ENCODE data around the gene MAP3K1.

The MAP3K1 gene

GRCh38 chr5:56827924-56828323 is 12.6 kb downstream of the MAP3K1 start:
- Histone ChIP-seq H2BK5ac (ENCODE audit: low read length) (no peak overlapping the region), H4K8ac (ENCODE audit: low read depth, low read length) (no peak overlapping the region), H2AK5ac (ENCODE audit: low read depth, low read length) (no peak overlapping the region), H3K79me1 (ENCODE audit: low read depth, low read length) (peaks cover 4% of the 10 kb centered on the region), H3K4me2 (ENCODE audit: insufficient read depth, low read length, poor library complexity, severe bottlenecking) (no peak overlapping the region), H3K4ac (ENCODE audit: low read length) (no peak overlapping the region), H3K14ac (ENCODE audit: low read length) (no peak overlapping the region), H3K18ac (ENCODE audit: low read length) (no peak overlapping the region), H4K91ac (ENCODE audit: low read depth, low read length, poor library complexity) (no peak overlapping the region), H3K9ac (ENCODE audit: low read depth, low read length, poor library complexity) (no peak overlapping the region), H3K36me3 (replicated peaks in 1 of 2; ENCODE audit: control insufficient read depth in 2 of 2, insufficient read depth in 2 of 2, low read length in 2 of 2) (peaks cover 0 to 2% of the 10 kb centered on the region in 2 donors), H2BK120ac (ENCODE audit: low read depth, low read length) (no peak overlapping the region), H3K4me3 (ENCODE audit: low read length in 2 of 2) (no peak overlapping the region), H3K27ac (replicated peaks; ENCODE audit: low read length) (no peak overlapping the region), H2BK15ac (ENCODE audit: low read length) (no peak overlapping the region), H3K27me3 (ENCODE audit: control insufficient read depth in 3 of 3, insufficient read depth in 3 of 3, low read depth in 1 of 3, low read length in 3 of 3) (no peaks in the 10 kb centered on the region), H3K9me3 (replicated peaks in 1 of 2; ENCODE audit: control insufficient read depth in 2 of 2, insufficient read depth in 1 of 2, low read depth in 1 of 2, low read length in 2 of 2) (no peaks in the 10 kb centered on the region), H2AFZ (ENCODE audit: low read length) (no peak overlapping the region), H2BK12ac (ENCODE audit: low read length) (no peak overlapping the region), H3K23ac (ENCODE audit: low read depth, low read length, poor library complexity) (no peak overlapping the region), H3K4me1 (ENCODE audit: control insufficient read depth in 2 of 2, insufficient read depth in 1 of 2, low read depth in 1 of 2, low read length in 2 of 2) (peaks cover 0 to 14% of the 10 kb centered on the region in 2 donors)
- no CpG with 5 or more reads among the region's 2 CpGs for WGBS, 2 donors (ENCODE audit: extremely low coverage in 2 of 2, insufficient read length in 2 of 2, insufficient replicate concordance in 1 of 2)
- DNase-seq (ENCODE audit: low spot score) = no peak

- Histone ChIP-seq H3K14ac (ENCODE audit: low read length) (no peak overlapping the region), H3K18ac (ENCODE audit: low read length) (no peak overlapping the region), H4K91ac (ENCODE audit: low read depth, low read length, poor library complexity) (no peak overlapping the region), H3K27me3 (ENCODE audit: control insufficient read depth in 3 of 3, insufficient read depth in 3 of 3, low read depth in 1 of 3, low read length in 3 of 3) (no peaks in the 10 kb centered on the region), H2BK15ac (ENCODE audit: low read length) (no peak overlapping the region), H2AK5ac (ENCODE audit: low read depth, low read length) (no peak overlapping the region), H2BK12ac (ENCODE audit: low read length) (no peak overlapping the region), H3K79me1 (ENCODE audit: low read depth, low read length) (peaks cover 4% of the 10 kb centered on the region), H3K27ac (replicated peaks; ENCODE audit: low read length) (no peak overlapping the region), H2BK120ac (ENCODE audit: low read depth, low read length) (no peak overlapping the region), H3K4me2 (ENCODE audit: insufficient read depth, low read length, poor library complexity, severe bottlenecking) (no peak overlapping the region), H2BK5ac (ENCODE audit: low read length) (no peak overlapping the region), H3K4me3 (ENCODE audit: low read length in 2 of 2) (no peak overlapping the region), H3K36me3 (replicated peaks in 1 of 2; ENCODE audit: control insufficient read depth in 2 of 2, insufficient read depth in 2 of 2, low read length in 2 of 2) (peaks cover 0 to 2% of the 10 kb centered on the region in 2 donors), H3K4ac (ENCODE audit: low read length) (no peak overlapping the region), H3K23ac (ENCODE audit: low read depth, low read length, poor library complexity) (no peak overlapping the region), H2AFZ (ENCODE audit: low read length) (no peak overlapping the region), H4K8ac (ENCODE audit: low read depth, low read length) (no peak overlapping the region), H3K9me3 (replicated peaks in 1 of 2; ENCODE audit: control insufficient read depth in 2 of 2, insufficient read depth in 1 of 2, low read depth in 1 of 2, low read length in 2 of 2) (no peaks in the 10 kb centered on the region), H3K9ac (ENCODE audit: low read depth, low read length, poor library complexity) (no peak overlapping the region), H3K4me1 (ENCODE audit: control insufficient read depth in 2 of 2, insufficient read depth in 1 of 2, low read depth in 1 of 2, low read length in 2 of 2) (peaks cover 4 to 17% of the 10 kb centered on the region in 2 donors)
- whole genome bisulfite sequencing, 2 donors (ENCODE audit: extremely low coverage in 2 of 2, insufficient read length in 2 of 2, insufficient replicate concordance in 1 of 2) = no CpG with 5 or more reads among the region's 11 CpGs
- DNase-seq (ENCODE audit: low spot score) = no peak
These were observed 14.0 kb downstream of the MAP3K1 start for GRCh38 chr5:56829137-56829908.

- H2BK120ac ChIP-seq (ENCODE audit: low read depth, low read length) = no peak overlapping the region
- no peak overlapping the region for H2AK5ac ChIP-seq (ENCODE audit: low read depth, low read length)
- no peak overlapping the region for H3K27ac ChIP-seq (replicated peaks; ENCODE audit: low read length)
- whole genome bisulfite sequencing, 2 donors (ENCODE audit: extremely low coverage in 2 of 2, insufficient read length in 2 of 2, insufficient replicate concordance in 1 of 2) = no CpG with 5 or more reads among the region's 1 CpG
- no peaks in the 10 kb centered on the region for H3K36me3 ChIP-seq (replicated peaks in 1 of 2; ENCODE audit: control insufficient read depth in 2 of 2, insufficient read depth in 2 of 2, low read length in 2 of 2)
- H3K18ac ChIP-seq (ENCODE audit: low read length) = no peak overlapping the region
- no peak overlapping the region for H3K4me2 ChIP-seq (ENCODE audit: insufficient read depth, low read length, poor library complexity, severe bottlenecking)
- no peak overlapping the region for H4K91ac ChIP-seq (ENCODE audit: low read depth, low read length, poor library complexity)
- no peak overlapping the region for H3K4me3 ChIP-seq (ENCODE audit: low read length in 2 of 2)
- H3K9ac ChIP-seq (ENCODE audit: low read depth, low read length, poor library complexity) = no peak overlapping the region
- H3K27me3 ChIP-seq (ENCODE audit: control insufficient read depth in 3 of 3, insufficient read depth in 3 of 3, low read depth in 1 of 3, low read length in 3 of 3) = no peaks in the 10 kb centered on the region
- no peak overlapping the region for H4K8ac ChIP-seq (ENCODE audit: low read depth, low read length)
- H3K23ac ChIP-seq (ENCODE audit: low read depth, low read length, poor library complexity) = no peak overlapping the region
- peaks cover 4 to 12% of the 10 kb centered on the region in 2 donors for H3K4me1 ChIP-seq (ENCODE audit: control insufficient read depth in 2 of 2, insufficient read depth in 1 of 2, low read depth in 1 of 2, low read length in 2 of 2)
- no peaks in the 10 kb centered on the region for H3K9me3 ChIP-seq (replicated peaks in 1 of 2; ENCODE audit: control insufficient read depth in 2 of 2, insufficient read depth in 1 of 2, low read depth in 1 of 2, low read length in 2 of 2)
- H2AFZ ChIP-seq (ENCODE audit: low read length) = no peak overlapping the region
- no peak overlapping the region for H2BK15ac ChIP-seq (ENCODE audit: low read length)
- H2BK12ac ChIP-seq (ENCODE audit: low read length) = no peak overlapping the region
- no peak overlapping the region for H3K14ac ChIP-seq (ENCODE audit: low read length)
- no peak overlapping the region for H2BK5ac ChIP-seq (ENCODE audit: low read length)
- H3K79me1 ChIP-seq (ENCODE audit: low read depth, low read length) = no peaks in the 10 kb centered on the region
- H3K4ac ChIP-seq (ENCODE audit: low read length) = no peak overlapping the region
- DNase-seq (ENCODE audit: low spot score) = no peak
These were observed 16.4 kb downstream of the MAP3K1 start for GRCh38 chr5:56831773-56832172.

- H3K18ac ChIP-seq (ENCODE audit: low read length) = no peak overlapping the region
- no peaks in the 10 kb centered on the region for H3K9me3 ChIP-seq (replicated peaks in 1 of 2; ENCODE audit: control insufficient read depth in 2 of 2, insufficient read depth in 1 of 2, low read depth in 1 of 2, low read length in 2 of 2)
- no peak overlapping the region for H3K4me2 ChIP-seq (ENCODE audit: insufficient read depth, low read length, poor library complexity, severe bottlenecking)
- no peak overlapping the region for H2AK5ac ChIP-seq (ENCODE audit: low read depth, low read length)
- no peak overlapping the region for H2BK12ac ChIP-seq (ENCODE audit: low read length)
- H3K27me3 ChIP-seq (ENCODE audit: control insufficient read depth in 3 of 3, insufficient read depth in 3 of 3, low read depth in 1 of 3, low read length in 3 of 3) = no peaks in the 10 kb centered on the region
- no peak overlapping the region for H3K4me3 ChIP-seq (ENCODE audit: low read length in 2 of 2)
- no peak overlapping the region for H3K9ac ChIP-seq (ENCODE audit: low read depth, low read length, poor library complexity)
- H3K4me1 ChIP-seq (ENCODE audit: control insufficient read depth in 2 of 2, insufficient read depth in 1 of 2, low read depth in 1 of 2, low read length in 2 of 2) = peaks cover 4 to 11% of the 10 kb centered on the region in 2 donors
- DNase-seq (ENCODE audit: low spot score) = no peak
- H2AFZ ChIP-seq (ENCODE audit: low read length) = no peak overlapping the region
- no CpG with 5 or more reads among the region's 4 CpGs for WGBS, 2 donors (ENCODE audit: extremely low coverage in 2 of 2, insufficient read length in 2 of 2, insufficient replicate concordance in 1 of 2)
- no peaks in the 10 kb centered on the region for H3K36me3 ChIP-seq (replicated peaks in 1 of 2; ENCODE audit: control insufficient read depth in 2 of 2, insufficient read depth in 2 of 2, low read length in 2 of 2)
- no peak overlapping the region for H3K23ac ChIP-seq (ENCODE audit: low read depth, low read length, poor library complexity)
- H4K91ac ChIP-seq (ENCODE audit: low read depth, low read length, poor library complexity) = no peak overlapping the region
- no peaks in the 10 kb centered on the region for H3K79me1 ChIP-seq (ENCODE audit: low read depth, low read length)
- no peak overlapping the region for H2BK5ac ChIP-seq (ENCODE audit: low read length)
- H3K4ac ChIP-seq (ENCODE audit: low read length) = no peak overlapping the region
- H2BK15ac ChIP-seq (ENCODE audit: low read length) = no peak overlapping the region
- no peak overlapping the region for H3K27ac ChIP-seq (replicated peaks; ENCODE audit: low read length)
- H2BK120ac ChIP-seq (ENCODE audit: low read depth, low read length) = no peak overlapping the region
- H4K8ac ChIP-seq (ENCODE audit: low read depth, low read length) = no peak overlapping the region
- no peak overlapping the region for H3K14ac ChIP-seq (ENCODE audit: low read length)
These were observed 18.0 kb downstream of the MAP3K1 start for GRCh38 chr5:56833325-56833724.

Data from neuronal stem cell (in vitro differentiated cells).